ENCODE results near the gene KCNJ12. TPM values are rescaled to one million over a fixed set of nuclear protein-coding genes. Genes with fewer than 3 reads are reported as not detected.
A peak's percentile ranks its signal among the peaks of the same experiment; 100 is the strongest.
"Not testable (repeated sequence)": the region's sequence is repeated elsewhere in the genome, so short reads cannot be mapped to it uniquely, and the experiment has no call there.

KCNJ12 gene
- total and polyA plus RNA-seq, 4 experiments from 2014 or later = not detected

GRCh38 chr17:21417349-21417748, 41.2 kb downstream of the KCNJ12 start:
- H3K27ac Mint-ChIP-seq; H3K27ac ChIP-seq (ENCODE audit: low read depth, low read length); H3K27me3 ChIP-seq (ENCODE audit: insufficient read depth, low read length); H3K4me3 Mint-ChIP-seq; intact Hi-C loops (cut with micrococcal nuclease); H3K36me3 Mint-ChIP-seq; DNase-seq; H3K4me3 ChIP-seq (ENCODE audit: low read length in 2 of 2); H3K27me3 Mint-ChIP-seq; H3K9me3 ChIP-seq (ENCODE audit: control insufficient read depth in 1 of 2, low read length in 2 of 2); H3K9me3 Mint-ChIP-seq; POLR2A ChIA-PET (ENCODE audit: partially characterized antibody); H3K36me3 ChIP-seq (ENCODE audit: insufficient read depth, low read length); CTCF ChIA-PET (ENCODE audit: partially characterized antibody): not testable (repeated sequence)
- peaks cover 10% of the 10 kb centered on the region for H3K4me1 ChIP-seq (ENCODE audit: insufficient read depth, low read length)
- peaks cover 5 to 20% (median 14%) of the 10 kb centered on the region in 4 donors for H3K4me1 Mint-ChIP-seq

GRCh38 chr17:21417921-21418320, 41.8 kb downstream of the KCNJ12 start:
- H3K4me3 ChIP-seq (ENCODE audit: low read length in 2 of 2) = no peak overlapping the region
- no peaks in the 10 kb centered on the region for H3K27me3 ChIP-seq (ENCODE audit: insufficient read depth, low read length)
- CTCF ChIA-PET (ENCODE audit: partially characterized antibody) = no interaction called here
- H3K9me3 Mint-ChIP-seq = peaks cover 0 to 6% (median 0%) of the 10 kb centered on the region in 8 donors
- peaks cover 0 to 1% of the 10 kb centered on the region in 2 donors for H3K36me3 Mint-ChIP-seq
- peak overlapping the region in 1 of 8 donors; percentile 12 for H3K4me3 Mint-ChIP-seq
- H3K27ac Mint-ChIP-seq = no peak overlapping the region
- H3K9me3 ChIP-seq (ENCODE audit: control insufficient read depth in 1 of 2, low read length in 2 of 2) = no peaks in the 10 kb centered on the region
- peaks cover 10% of the 10 kb centered on the region for H3K4me1 ChIP-seq (ENCODE audit: insufficient read depth, low read length)
- H3K27me3 Mint-ChIP-seq = peaks cover 0 to 3% of the 10 kb centered on the region in 2 donors
- DNase-seq = no peak
- H3K36me3 ChIP-seq (ENCODE audit: insufficient read depth, low read length) = no peaks in the 10 kb centered on the region
- intact Hi-C loops (cut with micrococcal nuclease) = no loop called here
- no peak overlapping the region for H3K27ac ChIP-seq (ENCODE audit: low read depth, low read length)
- POLR2A ChIA-PET (ENCODE audit: partially characterized antibody) = no interaction called here
- peaks cover 5 to 20% (median 14%) of the 10 kb centered on the region in 4 donors for H3K4me1 Mint-ChIP-seq

GRCh38 chr17:21418446-21419298, 42.5 kb downstream of the KCNJ12 start:
- Histone ChIP-seq H3K27me3 (ENCODE audit: insufficient read depth, low read length) (no peaks in the 10 kb centered on the region), H3K36me3 (ENCODE audit: insufficient read depth, low read length) (no peaks in the 10 kb centered on the region), H3K4me1 (ENCODE audit: insufficient read depth, low read length) (peaks cover 10% of the 10 kb centered on the region), H3K9me3 (ENCODE audit: control insufficient read depth in 1 of 2, low read length in 2 of 2) (no peaks in the 10 kb centered on the region), H3K27ac (ENCODE audit: low read depth, low read length) (no peak overlapping the region), H3K4me3 (ENCODE audit: low read length in 2 of 2) (peak overlapping the region in 1 of 2 donors; percentile 43)
- H3K9me3 Mint-ChIP-seq = peaks cover 0 to 6% (median 0%) of the 10 kb centered on the region in 8 donors
- peak overlapping the region; percentile 65 to 94 (median 90) for H3K27ac Mint-ChIP-seq
- ChIA-PET POLR2A (ENCODE audit: partially characterized antibody) (no interaction called here), CTCF (ENCODE audit: partially characterized antibody) (no interaction called here)
- H3K4me3 Mint-ChIP-seq = peak overlapping the region in 7 of 8 donors; percentile 72 to 85 (median 78)
- H3K27me3 Mint-ChIP-seq = peaks cover 0 to 3% of the 10 kb centered on the region in 2 donors
- no peak for DNase-seq
- intact Hi-C loops (cut with micrococcal nuclease) = no loop called here
- H3K4me1 Mint-ChIP-seq = peaks cover 5 to 20% (median 14%) of the 10 kb centered on the region in 4 donors
- H3K36me3 Mint-ChIP-seq = peaks cover 0 to 1% of the 10 kb centered on the region in 2 donors

- Mint-ChIP-seq H3K36me3 (peaks cover 0 to 1% of the 10 kb centered on the region in 2 donors), H3K9me3 (peaks cover 0 to 3% (median 0%) of the 10 kb centered on the region in 8 donors), H3K27me3 (peaks cover 1 to 3% of the 10 kb centered on the region in 2 donors), H3K27ac (peak overlapping the region; percentile 86 to 94 (median 91)), H3K4me3 (peak overlapping the region; percentile 53 to 85 (median 78)), H3K4me1 (peaks cover 5 to 20% (median 14%) of the 10 kb centered on the region in 4 donors)
- ChIA-PET POLR2A (ENCODE audit: partially characterized antibody) (no interaction called here), CTCF (ENCODE audit: partially characterized antibody) (no interaction called here)
- DNase-seq = peak; percentile 52 to 72 (median 58)
- intact Hi-C loops (cut with micrococcal nuclease) = no loop called here
- Histone ChIP-seq H3K27me3 (ENCODE audit: insufficient read depth, low read length) (no peaks in the 10 kb centered on the region), H3K36me3 (ENCODE audit: insufficient read depth, low read length) (no peaks in the 10 kb centered on the region), H3K4me1 (ENCODE audit: insufficient read depth, low read length) (peaks cover 10% of the 10 kb centered on the region), H3K27ac (ENCODE audit: low read depth, low read length) (peak overlapping the region; percentile 27), H3K9me3 (ENCODE audit: control insufficient read depth in 1 of 2, low read length in 2 of 2) (no peaks in the 10 kb centered on the region), H3K4me3 (ENCODE audit: low read length in 2 of 2) (peak overlapping the region in 1 of 2 donors; percentile 43)
These were observed 43.4 kb downstream of the KCNJ12 start for GRCh38 chr17:21419299-21420239.

- H3K4me1 Mint-ChIP-seq = peaks cover 5 to 20% (median 14%) of the 10 kb centered on the region in 4 donors
- DNase-seq; H3K36me3 ChIP-seq (ENCODE audit: insufficient read depth, low read length); intact Hi-C loops (cut with micrococcal nuclease); POLR2A ChIA-PET (ENCODE audit: partially characterized antibody); H3K9me3 Mint-ChIP-seq; H3K4me3 ChIP-seq (ENCODE audit: low read length in 2 of 2); CTCF ChIA-PET (ENCODE audit: partially characterized antibody); H3K27me3 ChIP-seq (ENCODE audit: insufficient read depth, low read length); H3K27ac Mint-ChIP-seq; H3K27ac ChIP-seq (ENCODE audit: low read depth, low read length); H3K4me3 Mint-ChIP-seq; H3K9me3 ChIP-seq (ENCODE audit: control insufficient read depth in 1 of 2, low read length in 2 of 2); H3K36me3 Mint-ChIP-seq; H3K27me3 Mint-ChIP-seq: not testable (repeated sequence)
- peaks cover 10% of the 10 kb centered on the region for H3K4me1 ChIP-seq (ENCODE audit: insufficient read depth, low read length)
These were observed 44.4 kb downstream of the KCNJ12 start for GRCh38 chr17:21420503-21421090.

GRCh38 chr17:21421421-21422310, 45.5 kb downstream of the KCNJ12 start:
- H3K27me3 ChIP-seq (ENCODE audit: insufficient read depth, low read length); DNase-seq; H3K27ac Mint-ChIP-seq; H3K27me3 Mint-ChIP-seq; intact Hi-C loops (cut with micrococcal nuclease); H3K4me3 Mint-ChIP-seq; H3K36me3 Mint-ChIP-seq; H3K9me3 Mint-ChIP-seq; CTCF ChIA-PET (ENCODE audit: partially characterized antibody); H3K36me3 ChIP-seq (ENCODE audit: insufficient read depth, low read length); H3K27ac ChIP-seq (ENCODE audit: low read depth, low read length); POLR2A ChIA-PET (ENCODE audit: partially characterized antibody); H3K4me3 ChIP-seq (ENCODE audit: low read length in 2 of 2); H3K9me3 ChIP-seq (ENCODE audit: control insufficient read depth in 1 of 2, low read length in 2 of 2): not testable (repeated sequence)
- H3K4me1 ChIP-seq (ENCODE audit: insufficient read depth, low read length) = peaks cover 10% of the 10 kb centered on the region
- peaks cover 5 to 20% (median 14%) of the 10 kb centered on the region in 4 donors for H3K4me1 Mint-ChIP-seq

All from CD4-positive, alpha-beta memory T cell (primary cell).